K562 (cell line): Measurements from ENCODE around the gene PHEX. TPM values are rescaled to one million over a fixed set of nuclear protein-coding genes. Genes with fewer than 3 reads are reported as not detected.
A peak's percentile ranks its signal among the peaks of the same experiment; 100 is the strongest.

Experiments
- ATAC-seq: fragments of 200-7000 bp; cut with Tn5 transposase; 3 replicates; pipeline ENCODE4 v1.9.1; 2020; ENCODE audit warnings: moderate library complexity
- BruUV-seq: library from RNA; stranded (reverse); fragments of 400-500 nt; replicated peaks from 2 replicates; lab custom pipeline; 2021; lab: Mats Ljungman, UMichigan
- CTCF ChIA-PET: fragments of 300-600 bp; formaldehyde crosslinking; extraction: SDS; loops from one replicate; lab custom pipeline; 2021; ENCODE audit warnings: low intra/inter-chr PET ratio; lab: Yijun Ruan, JAX
- POLR2A ChIA-PET: fragments of 300-600, 350-650 bp; sonication (Branson Sonifier 250); formaldehyde crosslinking; extraction: SDS; loops from one replicate; lab custom pipeline; 2021; ENCODE audit warnings: antibody characterized with exemption, inconsistent platforms; lab: Yijun Ruan, JAX
- DNase-seq, 4 experiments: peaks; one replicate each; pipeline versions ENCODE4 v3.0.0 to v3.0.0-alpha.2; 2011 to 2018; ENCODE audit warnings: low spot score in 3 of 4, mixed read lengths in 3 of 4; ENCODE audit errors: extremely low read depth in 1 of 4
- FAIRE-seq: peaks from 2 replicates; lab custom pipeline; 2011; peaks lifted over from hg19 to GRCh38; lab: Jason Lieb, UNC
- H2AFZ ChIP-seq: 2 replicates; pipeline ENCODE4 v1.6.0; 2011; ENCODE audit warnings: low read depth, low read length, control low read depth, inconsistent platforms
- H3K27ac ChIP-seq: fragments of 200-600 bp; 3 replicates; pipeline ENCODE4 v1.8.0; 2011; ENCODE audit warnings: low read depth, mild to moderate bottlenecking, control low read depth, inconsistent platforms, low read length, moderate library complexity, mixed read lengths; ENCODE audit errors: extremely low read depth
- H3K27me3 ChIP-seq, 2 experiments: fragments of 300-600 bp in 1 of 2; 2 replicates in 1 of 2; 3 replicates in 1 of 2; pipeline versions ENCODE4 v1.6.0 to v1.8.0; 2011; ENCODE audit warnings: inconsistent platforms in 2 of 2, low read length in 2 of 2, mild to moderate bottlenecking in 1 of 2, mixed read lengths in 1 of 2, moderate library complexity in 1 of 2; ENCODE audit not compliant: control insufficient read depth in 2 of 2, insufficient read depth in 2 of 2
- H3K36me3 ChIP-seq: fragments of 300-600 bp; 3 replicates; pipeline ENCODE4 v1.8.0; 2011; ENCODE audit warnings: mild to moderate bottlenecking, low read length, inconsistent platforms; ENCODE audit not compliant: control insufficient read depth, insufficient read depth
- H3K4me1 ChIP-seq, 2 experiments: fragments of 200-600 bp in 1 of 2; replicated peaks in 1 of 2; 2 replicates in 1 of 2; 3 replicates in 1 of 2; pipeline versions ENCODE4 v1.5.1 to v1.8.0; 2011; ENCODE audit warnings: inconsistent platforms in 2 of 2, low read length in 2 of 2, mild to moderate bottlenecking in 1 of 2, mixed read lengths in 1 of 2, moderate library complexity in 1 of 2; ENCODE audit not compliant: control insufficient read depth in 2 of 2, insufficient read depth in 2 of 2
- H3K4me2 ChIP-seq: 2 replicates; pipeline ENCODE4 v1.6.1; 2011; ENCODE audit warnings: low read length, control low read depth, inconsistent platforms, mixed read lengths; ENCODE audit not compliant: insufficient read depth
- H3K4me3 ChIP-seq: fragments of 200-600 bp; sonication (generic), shearing (Covaris generic); 2 replicates; pipeline ENCODE4 v1.5.1; 2016; ENCODE audit warnings: control low read depth, inconsistent platforms
- H3K79me2 ChIP-seq: fragments of 200-600 bp; 3 replicates; pipeline ENCODE4 v1.8.0; 2011; ENCODE audit warnings: low read length, inconsistent platforms; ENCODE audit not compliant: control insufficient read depth, insufficient read depth
- H3K9ac ChIP-seq, 2 experiments: 2 replicates each; pipeline versions ENCODE4 v1.6.0 to v1.6.1; 2011; ENCODE audit warnings: low read depth in 2 of 2, low read length in 2 of 2, control low read depth in 1 of 2, inconsistent platforms in 1 of 2, mild to moderate bottlenecking in 1 of 2, mixed read lengths in 1 of 2; ENCODE audit not compliant: insufficient read depth in 1 of 2
- H3K9me1 ChIP-seq: one replicate; pipeline ENCODE4 v1.6.0; 2011; ENCODE audit warnings: inconsistent platforms, mild to moderate bottlenecking, low read length, moderate library complexity; ENCODE audit not compliant: control insufficient read depth, insufficient read depth
- H3K9me3 ChIP-seq: replicated peaks from 2 replicates; pipeline ENCODE4 v1.5.1; 2011; ENCODE audit warnings: low read depth, low read length, inconsistent platforms; ENCODE audit not compliant: control insufficient read depth, insufficient read depth
- H4K20me1 ChIP-seq: replicated peaks from 2 replicates; pipeline ENCODE4 v1.6.1; 2011; ENCODE audit warnings: low read length, inconsistent platforms, mixed read lengths; ENCODE audit not compliant: control insufficient read depth, insufficient read depth
- CBFA2T3 ChIP-seq: fragments of 450-650 bp; IDR thresholded peaks from 2 replicates; pipeline ENCODE4 v1.6.1; 2017
- E2F6 ChIP-seq, 2 experiments: IDR thresholded peaks; 2 replicates each; pipeline ENCODE4 v1.6.1; 2011; ENCODE audit warnings: borderline replicate concordance in 1 of 2, control low read depth in 1 of 2, low read depth in 1 of 2, low read length in 1 of 2, mild to moderate bottlenecking in 1 of 2, mixed read lengths in 1 of 2, moderate library complexity in 1 of 2; ENCODE audit not compliant: insufficient read depth in 1 of 2, insufficient read length in 1 of 2, poor library complexity in 1 of 2, severe bottlenecking in 1 of 2; ENCODE audit errors: extremely low read depth in 1 of 2
- ETV6 ChIP-seq, 3 experiments: fragments of 150-350 bp in 1 of 3; sonication (generic) in 1 of 3; formaldehyde crosslinking in 1 of 3; IDR thresholded peaks; 2 replicates each; pipeline versions ENCODE4 v1.6.1 to v1.8.0; 2014 to 2022; ENCODE audit warnings: borderline replicate concordance in 2 of 3, low read depth in 2 of 3, antibody characterized with exemption in 1 of 3, low read length in 1 of 3, mild to moderate bottlenecking in 1 of 3, missing genetic modification reagents in 1 of 3
- NCOR1 ChIP-seq: fragments of 450-650 bp; IDR thresholded peaks from 2 replicates; pipeline ENCODE4 v1.6.1; 2016; ENCODE audit warnings: mild to moderate bottlenecking, moderate library complexity
- TCF3 ChIP-seq: sonication (generic); formaldehyde crosslinking; IDR thresholded peaks from 2 replicates; pipeline ENCODE4 v1.4.0; 2020; ENCODE audit warnings: mild to moderate bottlenecking, missing genetic modification reagents
- TEAD4 ChIP-seq, 2 experiments: sonication (generic) in 1 of 2; formaldehyde crosslinking in 1 of 2; IDR thresholded peaks; 2 replicates each; pipeline versions ENCODE4 v1.6.1 to v1.8.0; 2012 to 2022; ENCODE audit warnings: borderline replicate concordance in 1 of 2, inconsistent platforms in 1 of 2, low read length in 1 of 2, mild to moderate bottlenecking in 1 of 2, missing genetic modification reagents in 1 of 2
- ZBTB40 ChIP-seq, 2 experiments: fragments of 450-650 bp in 1 of 2; sonication (generic) in 1 of 2; formaldehyde crosslinking in 1 of 2; IDR thresholded peaks; 2 replicates each; pipeline versions ENCODE4 v1.7.1 to v1.9.0; 2016 to 2022; ENCODE audit warnings: inconsistent platforms in 1 of 2, mild to moderate bottlenecking in 1 of 2, missing genetic modification reagents in 1 of 2
- ZNF224 ChIP-seq: sonication (generic); formaldehyde crosslinking; IDR thresholded peaks from 2 replicates; pipeline ENCODE4 v1.8.0; 2022; ENCODE audit warnings: mild to moderate bottlenecking, missing genetic modification reagents
- ZNF384 ChIP-seq: IDR thresholded peaks from 2 replicates; pipeline ENCODE4 v1.6.1; 2012; ENCODE audit warnings: low read depth, low read length, improper control_type of control experiment
- WGBS: fragments of 100-300 bp; shearing (Covaris generic); methylation state at CpG from one replicate; pipeline ENCODE4 v1.1.6; 2016; ENCODE audit warnings: low coverage, mixed read lengths; ENCODE audit not compliant: insufficient coverage; ENCODE audit errors: missing lambda C conversion rate; 5-methylcytosine and 5-hydroxymethylcytosine counted together
- in situ Hi-C: fragments of 300-500 bp; cut with MboI; formaldehyde crosslinking; loops from 4 replicates; pipeline ENCODE4 v1.15.0; 2018; ENCODE audit warnings: inconsistent platforms, mixed read lengths
- intact Hi-C: fragments of 100-400 bp; cut with micrococcal nuclease; formaldehyde crosslinking; loops from 2 replicates; pipeline ENCODE4 v1.14.2; 2022
- polyA plus RNA-seq, 8 experiments: library from polyadenylated mRNA; depleted of rRNA in 4 of 8; stranded (reverse) in 5 of 8; unstranded in 3 of 8; fragments of >200 nt; fragmentation: Nextera tagmentation in 2 of 8; fragmentation: Illumina TruSeq in 1 of 8; extraction: Ambion mirVana in 2 of 8; extraction: Trizol in 1 of 8; gene quantifications; 2 replicates each; pipeline versions ENCODE4 v1.2.1 to v1.2.3, GENCODE V29; 2011 to 2014; ENCODE audit warnings: inconsistent platforms in 1 of 8, missing spikeins in 1 of 8
- total RNA-seq, 7 experiments: library from RNA; depleted of rRNA in 6 of 7; stranded (reverse); fragments of >200 nt in 6 of 7; fragmentation: Illumina TruSeq in 2 of 7; extraction: Trizol in 2 of 7; gene quantifications; 2 replicates each; pipeline versions ENCODE4 v1.2.1 to v1.2.3, GENCODE V29; 2011 to 2021; ENCODE audit warnings: low replicate concordance in 1 of 7

PHEX gene
- total and polyA plus RNA-seq, 9 of the 15 experiments (the other 6 are each of a cell fraction or from before 2014, with no cell fraction given) = 0.01 to 0.11 (median 0.04) TPM; not detected in 6

GRCh38 chrX:21993265-21993664 lies 38.9 kb upstream of the PHEX start:
- ChIA-PET CTCF (no interaction called here), POLR2A (no interaction called here)
- Histone ChIP-seq H3K9me1 (no peaks in the 10 kb centered on the region), H3K9me3 (no peaks in the 10 kb centered on the region), H3K79me2 (no peaks in the 10 kb centered on the region), H3K4me2 (no peak overlapping the region; the same call in 1 of the 2 replicates), H3K27me3 (no peaks in the 10 kb centered on the region), H3K4me3 (no peak overlapping the region), H4K20me1 (no peaks in the 10 kb centered on the region), H3K9ac (0 out of 4 replicates have a peak overlapping the region, but pooled peaks of 1 of the 2 experiments have one; percentile 26), H3K27ac (peak overlapping the region; percentile 26; the same call in 1 of the 3 replicates), H3K4me1 (peaks cover 4 to 6% of the 10 kb centered on the region in 2 experiments; a peak in 3 of 5 replicates), H3K36me3 (peaks cover 60% of the 10 kb centered on the region; the same call in 2 of the 3 replicates), H2AFZ (no peak overlapping the region)
- WGBS = 56% methylated on average over 6 of the region's 8 CpGs
- FAIRE-seq (peak; percentile 69), DNase-seq (peak in 2 of 4 experiments; percentile 38 to 60), ATAC-seq (peak; percentile 80)
- in situ Hi-C loops = no loop called here
- BruUV-seq = no TSS peak
- intact Hi-C loops = no loop called here
- TF ChIP-seq CBFA2T3 (peak; percentile 83), ETV6 (IDR thresholded peaks at IDR 0.05; ENCODE audit: borderline replicate concordance in 1 of 2, low read depth in 2 of 2, low read length in 1 of 2) (no peak), ETV6 (CRISPR knock-in tag; IDR thresholded peaks at IDR 0.05; ENCODE audit: borderline replicate concordance) (no peak), ZBTB40 (IDR thresholded peaks at IDR 0.05) (no peak), ZBTB40 (CRISPR knock-in tag; IDR thresholded peaks at IDR 0.05) (no peak), E2F6 (IDR thresholded peaks at IDR 0.05; ENCODE audit: borderline replicate concordance in 1 of 2, extremely low read depth in 1 of 2, insufficient read depth in 1 of 2, insufficient read length in 1 of 2, low read depth in 1 of 2, low read length in 1 of 2, poor library complexity in 1 of 2, severe bottlenecking in 1 of 2) (no peak), NCOR1 (peak; percentile 53; the same call in 1 of the 2 replicates), TEAD4 (IDR thresholded peaks at IDR 0.05; ENCODE audit: low read length) (peak; percentile 56), TEAD4 (CRISPR knock-in tag; IDR thresholded peaks at IDR 0.05; ENCODE audit: borderline replicate concordance) (no peak), ZNF224 (no peak), ZNF384 (0 out of 2 replicates have a peak, but pooled peaks have one; percentile 43), TCF3 (CRISPR knock-in tag) (peak; percentile 79)
